Activated CD4-positive, CD25-positive, alpha-beta regulatory T cell (primary cell): ENCODE measurements around the gene EPHA1.

Experiments used
- DNase-seq, 4 experiments: peaks; one replicate each; lab custom pipeline; 2025; lab: John Stamatoyannopoulos, UW

EPHA1 gene

DNA sequence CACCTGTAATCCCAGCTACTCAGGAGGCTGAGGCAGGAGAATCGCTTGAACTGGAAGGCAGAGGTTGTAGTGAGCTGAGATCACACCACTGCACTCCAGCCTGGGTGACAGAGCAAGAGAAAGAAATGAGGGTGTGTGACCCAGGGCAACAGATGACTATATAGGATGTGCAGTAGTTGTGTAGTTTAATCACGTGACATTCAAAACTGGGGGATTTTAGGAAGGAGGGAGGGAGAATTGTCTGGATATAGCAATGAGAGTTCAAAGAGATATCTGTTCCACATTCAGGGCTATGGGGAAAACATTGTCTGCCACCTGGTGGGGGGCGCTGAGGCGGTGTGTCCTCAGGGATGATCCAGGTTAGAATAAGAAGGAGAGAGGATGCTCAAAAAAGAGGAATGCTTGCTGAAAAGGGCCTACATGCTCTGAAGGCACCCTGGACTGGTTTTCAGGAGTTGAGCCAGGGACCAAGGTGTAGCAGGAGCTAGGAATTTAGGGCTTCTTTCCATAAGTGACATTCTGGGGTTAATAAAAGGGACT is 35.3 kb downstream of the EPHA1 start:
- DNase-seq: no peak

DNA sequence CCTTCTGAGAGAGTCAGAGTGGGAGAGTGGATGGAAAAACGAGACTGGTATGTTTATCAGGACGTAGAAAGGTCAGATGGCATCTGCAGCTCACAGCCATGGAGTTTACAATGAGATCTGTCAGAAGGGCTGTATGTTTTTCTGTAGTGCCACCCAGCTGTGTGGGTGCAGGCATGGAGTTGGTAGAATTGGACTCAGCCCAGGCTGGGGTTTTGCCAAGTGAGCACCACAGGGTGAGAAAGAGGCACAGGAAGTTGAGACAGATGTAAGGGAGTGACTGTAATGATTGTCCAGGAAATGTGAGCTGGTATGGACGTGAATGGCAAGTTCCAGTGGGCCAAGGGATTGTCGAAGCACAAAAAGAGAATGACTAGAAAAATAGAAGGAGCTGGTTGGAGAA is 36.6 kb downstream of the EPHA1 start:
- peak in 2 of 4 experiments; percentile 11 to 36 for DNase-seq

DNA sequence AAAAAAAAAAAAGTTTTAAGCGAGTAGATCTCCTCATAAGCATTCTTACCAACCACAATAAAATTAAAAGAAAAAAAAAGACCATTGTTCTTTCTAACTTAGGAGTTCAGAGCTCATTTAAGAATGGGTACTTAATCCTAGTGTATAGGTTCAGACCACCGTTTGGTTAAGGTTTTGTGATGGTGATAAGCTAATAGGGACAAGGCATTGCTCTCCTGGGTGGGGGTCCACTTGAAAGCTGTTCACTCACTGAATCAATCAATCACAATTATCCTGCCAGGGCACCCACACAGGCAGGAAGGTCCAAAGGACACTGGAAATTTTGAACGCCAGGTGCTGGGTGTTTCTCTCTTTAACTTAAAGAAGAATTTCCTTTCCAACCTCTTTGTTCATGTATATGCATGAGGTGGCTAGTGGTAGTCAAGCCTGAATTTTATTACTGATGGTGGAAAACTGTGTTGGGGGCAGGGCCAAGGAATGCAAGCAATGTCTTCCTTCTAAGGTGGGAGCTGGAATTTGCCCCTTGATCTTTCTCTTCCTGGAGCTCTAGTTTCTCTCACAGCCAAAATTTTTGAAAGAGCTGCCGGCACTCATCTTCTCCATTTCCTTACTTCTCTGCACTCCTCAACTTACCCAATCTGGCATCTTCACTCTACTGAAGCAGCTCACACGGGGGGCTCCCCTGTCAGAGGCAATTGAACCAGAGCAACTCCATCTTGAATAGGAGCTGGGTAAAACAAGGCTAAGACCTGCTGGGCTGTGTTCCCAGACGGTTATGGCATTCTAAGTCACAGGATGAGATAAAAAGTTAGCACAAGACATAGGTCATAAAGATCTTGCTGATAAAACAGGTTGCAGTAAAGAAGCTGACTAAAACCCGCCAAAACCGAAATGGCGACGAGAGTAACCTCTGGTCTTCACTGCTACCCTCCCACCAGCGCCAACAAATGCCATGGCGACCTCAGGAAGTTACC is 38.7 kb downstream of the EPHA1 start:
- no peak for DNase-seq

DNA sequence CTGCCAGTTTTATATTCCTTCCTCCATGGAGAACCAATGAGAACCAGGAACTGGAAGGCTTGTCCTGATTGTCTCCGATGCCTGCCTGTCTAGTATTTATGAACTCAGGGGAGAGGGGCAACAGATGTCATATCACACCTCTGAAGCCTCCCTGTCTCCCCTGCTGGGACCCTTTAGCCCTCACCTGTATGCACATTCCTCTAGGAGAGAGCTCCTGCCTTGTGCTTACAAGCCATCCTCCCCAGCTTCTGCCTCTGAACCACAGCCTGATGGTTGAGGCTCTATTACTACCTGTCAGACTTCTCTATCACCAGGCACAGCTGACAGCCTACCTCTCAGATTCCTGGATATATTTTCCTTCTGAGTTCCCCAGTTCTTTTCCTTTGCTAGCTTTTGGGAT is 40.3 kb downstream of the EPHA1 start:
- DNase-seq: no peak

DNA sequence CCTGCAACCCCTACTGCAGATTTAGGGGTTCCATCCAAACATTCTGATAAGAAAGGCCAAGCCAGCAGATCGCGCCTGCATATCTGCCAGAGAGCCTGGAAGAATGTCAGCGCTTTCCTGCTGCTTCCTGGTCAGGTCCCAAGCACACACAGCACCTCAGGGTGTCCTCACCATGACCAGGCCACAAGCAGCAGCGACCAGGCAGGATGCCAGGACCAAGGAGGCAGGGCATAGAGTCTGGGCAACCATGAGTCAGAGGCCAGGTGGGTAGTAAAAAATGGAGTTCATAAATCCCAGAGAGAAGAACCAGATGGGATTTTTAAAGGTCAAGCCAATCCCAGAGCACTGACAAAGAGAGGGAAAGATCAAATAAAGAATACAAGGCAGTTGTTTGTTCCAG is 40.7 kb downstream of the EPHA1 start:
- no peak for DNase-seq

DNA sequence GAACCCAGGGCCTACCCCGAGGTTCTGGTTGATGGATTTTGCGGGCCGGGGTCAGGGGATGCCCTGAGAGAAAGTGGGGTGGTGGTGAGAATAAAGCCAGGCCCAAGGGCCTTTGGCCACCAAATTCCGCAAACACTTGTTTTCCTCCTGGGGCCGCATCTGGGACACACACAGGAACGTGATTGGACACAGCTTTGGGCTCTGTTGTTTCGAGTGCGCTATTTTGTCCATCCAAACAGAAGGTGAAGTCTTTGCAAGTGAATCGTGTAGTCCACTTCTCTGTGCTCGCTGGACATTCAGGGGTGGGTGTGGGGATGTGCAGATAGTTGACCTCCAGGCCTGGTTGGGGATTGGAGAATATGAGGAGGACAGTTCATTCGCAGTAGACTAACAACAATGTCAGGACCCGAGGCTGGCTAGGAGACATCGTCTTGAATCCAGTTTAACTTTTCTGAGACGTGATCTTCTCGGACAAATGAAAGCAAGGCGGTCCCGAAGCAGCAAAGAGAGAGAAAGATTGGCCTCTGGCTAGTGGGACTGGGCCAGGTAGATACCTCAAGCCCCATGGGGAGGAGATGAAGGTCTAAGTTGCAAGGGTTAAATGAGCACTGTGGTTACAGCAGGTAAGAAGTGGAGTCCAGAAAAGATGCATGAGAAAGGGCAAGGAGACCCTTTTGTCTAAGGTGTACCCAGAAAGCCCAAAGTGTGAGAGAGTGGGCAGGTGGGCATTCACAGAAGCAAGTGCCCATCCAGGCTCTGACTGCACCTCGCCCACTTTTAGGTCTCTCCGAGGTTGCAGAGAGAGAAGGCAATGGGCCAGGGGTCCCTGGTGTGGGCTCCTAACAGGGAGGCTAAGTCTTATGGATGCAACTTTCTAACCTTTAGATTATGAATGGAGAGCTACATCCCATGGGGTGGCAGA is 45.4 kb downstream of the EPHA1 start:
- DNase-seq: no peak

DNA sequence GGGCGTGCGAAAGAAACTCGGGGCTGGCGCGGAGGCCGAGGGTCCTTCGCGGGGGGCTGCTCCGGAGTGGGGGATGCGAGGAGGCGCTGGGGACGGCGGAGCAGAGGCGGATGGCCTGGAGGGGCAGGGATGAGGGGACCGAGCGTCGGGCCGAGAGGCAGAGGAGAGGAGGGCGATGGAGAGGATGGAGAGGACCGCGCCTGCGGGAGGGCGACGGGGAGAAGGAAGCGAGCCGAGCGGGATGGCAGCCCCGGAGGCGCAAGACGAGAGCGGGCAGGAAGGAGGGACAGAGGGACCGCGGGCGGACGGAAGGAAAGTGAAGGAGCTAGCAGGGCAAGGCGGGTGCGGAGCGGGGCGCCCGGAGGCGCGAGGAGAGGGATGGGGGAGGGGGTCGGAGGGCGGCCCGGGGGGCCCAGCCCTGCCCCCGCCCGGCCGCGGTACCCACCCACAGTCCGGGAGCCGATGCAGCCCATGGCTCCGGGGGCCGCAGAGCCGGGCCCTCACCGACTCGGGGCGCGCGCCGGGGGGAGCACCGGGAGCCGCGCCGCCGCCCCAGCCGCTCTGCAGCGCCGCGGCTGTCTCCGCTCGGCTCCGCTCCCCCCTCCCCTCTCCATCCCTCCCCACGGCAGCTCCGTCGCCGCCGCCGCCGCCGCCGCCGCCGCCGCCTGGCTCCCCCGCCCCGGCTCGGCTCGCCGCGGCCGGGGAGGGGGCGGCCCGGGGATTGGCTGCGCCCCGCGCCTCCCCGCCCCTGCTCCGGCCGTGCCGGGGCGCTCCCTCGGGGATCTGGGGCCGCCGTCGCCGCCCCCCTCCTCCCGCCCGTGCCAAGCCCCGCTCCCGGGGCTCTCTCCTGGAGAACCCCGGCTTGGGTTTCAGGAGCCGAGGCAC is 46.3 kb downstream of the EPHA1 start, which contains the start of gene FAM131B:
FAM131B (minus strand) TSS at position 583 of the 885 bp plus-strand sequence; CDS start at position 473, 110 bp downstream.
- DNase-seq: peak in 1 of 4 experiments; percentile 15

DNA sequence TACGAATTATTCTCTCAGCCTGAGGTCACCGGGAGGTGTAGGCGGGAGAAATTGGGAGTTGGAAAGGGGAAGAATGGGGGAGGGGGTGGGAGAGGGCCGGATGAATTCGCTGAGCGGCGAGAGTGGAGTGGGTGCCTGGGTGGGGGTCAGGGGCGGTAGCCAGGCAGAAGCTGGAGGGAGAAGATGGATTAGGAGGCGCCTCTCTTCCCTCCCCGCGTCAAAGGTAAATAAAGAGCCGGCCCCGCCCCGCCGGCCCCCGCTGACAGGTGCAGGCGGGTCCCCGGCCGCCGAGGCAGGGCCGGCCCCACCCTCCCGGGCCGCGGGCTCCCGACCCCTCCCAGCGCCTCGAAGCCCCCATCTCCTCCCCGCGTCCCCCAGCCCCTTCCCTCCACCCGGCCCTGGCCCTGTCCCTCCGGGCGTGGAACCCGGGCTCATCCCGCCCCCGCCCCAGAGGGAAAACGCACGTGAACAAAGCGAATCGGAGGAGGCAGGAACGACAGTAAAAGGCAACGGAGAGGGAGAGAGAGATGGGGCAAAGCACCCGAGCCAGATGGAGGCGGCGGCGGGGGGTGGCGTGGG is 47.0 kb downstream of the EPHA1 start:
- no peak for DNase-seq

DNA sequence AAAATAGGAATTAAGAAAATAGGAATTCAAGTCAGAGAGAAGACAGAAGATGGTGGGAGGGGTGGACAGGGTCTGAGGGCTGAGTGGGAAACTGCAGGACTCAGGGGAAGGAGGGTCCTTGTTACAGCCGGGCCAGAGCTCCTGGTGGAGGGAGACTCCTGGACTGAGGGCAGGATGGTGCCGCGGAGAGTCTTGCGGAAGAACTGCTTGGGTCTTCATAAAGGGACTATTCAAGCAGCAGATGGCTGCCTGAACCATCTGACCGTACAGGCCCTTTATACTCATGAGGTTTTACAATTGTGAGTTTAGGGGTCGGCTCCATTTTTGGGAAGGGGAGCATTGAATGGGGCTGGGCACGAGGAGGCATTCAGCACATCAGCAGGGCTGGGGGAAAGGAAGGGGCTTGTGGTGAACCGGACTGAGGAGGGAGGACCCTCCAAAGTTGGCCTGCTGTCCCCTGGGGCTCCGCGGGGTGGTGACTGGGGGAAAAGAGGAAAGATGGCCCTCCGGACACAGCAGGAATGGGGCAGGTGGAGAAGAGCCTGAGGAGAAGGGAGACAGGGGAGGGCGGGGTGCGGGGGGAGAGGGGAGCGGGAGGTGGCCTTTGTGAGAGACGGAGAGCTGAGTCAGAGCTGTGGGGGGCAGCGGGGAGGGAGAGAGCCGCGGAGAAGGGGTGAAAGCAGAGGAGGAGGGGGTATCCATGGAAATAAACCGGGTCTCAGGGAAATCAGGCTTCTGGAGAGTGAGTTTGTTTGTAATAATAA is 47.7 kb downstream of the EPHA1 start:
- no peak for DNase-seq

DNA sequence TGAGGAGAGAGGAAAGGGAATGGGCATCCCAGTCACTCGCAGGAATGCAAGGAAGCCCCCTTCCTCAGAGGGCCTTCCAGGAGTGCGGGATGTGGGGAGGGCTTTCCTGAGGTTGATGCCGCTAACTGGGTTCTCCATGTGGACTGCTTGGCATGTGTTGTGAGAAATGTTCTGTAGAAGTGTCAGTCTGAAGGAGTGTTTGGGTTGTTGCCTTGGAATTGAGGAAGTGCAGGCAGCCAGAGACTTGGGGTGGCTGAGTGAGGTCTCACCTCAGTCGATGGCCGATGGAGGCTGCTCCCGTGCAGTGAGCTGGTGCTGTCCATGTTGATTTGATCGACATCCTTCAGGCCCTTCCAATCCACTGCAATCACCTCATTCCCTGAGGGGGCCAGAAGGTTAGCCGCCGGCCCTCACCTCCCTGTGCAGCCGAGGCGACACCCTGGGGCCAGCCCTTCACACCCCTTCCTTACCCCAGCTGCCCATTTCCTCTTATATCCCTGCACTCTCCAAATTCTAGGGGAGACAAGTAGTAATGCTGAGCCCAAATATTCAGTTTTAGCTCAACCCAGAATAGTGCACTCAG is 48.8 kb downstream of the EPHA1 start:
- DNase-seq: no peak

DNA sequence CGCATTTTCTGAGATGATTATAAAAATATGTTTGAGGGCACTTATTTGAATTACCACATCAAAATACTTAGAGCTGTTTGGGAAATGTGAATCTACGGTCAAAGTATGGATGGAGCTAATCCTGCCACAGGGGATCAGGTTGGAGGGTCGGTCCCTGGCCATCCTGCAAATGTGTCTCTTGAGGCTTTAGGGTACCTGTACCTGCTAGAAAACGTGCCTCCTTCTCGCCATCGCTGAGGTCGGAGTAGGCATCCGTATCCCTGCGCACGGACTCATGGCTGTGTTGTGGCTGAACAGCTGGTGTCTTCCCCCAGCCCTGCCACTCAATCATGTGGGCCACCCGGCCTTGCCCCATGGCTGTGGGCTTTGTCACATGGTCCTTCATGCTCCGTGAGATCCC is 50.0 kb downstream of the EPHA1 start:
- DNase-seq: no peak

DNA sequence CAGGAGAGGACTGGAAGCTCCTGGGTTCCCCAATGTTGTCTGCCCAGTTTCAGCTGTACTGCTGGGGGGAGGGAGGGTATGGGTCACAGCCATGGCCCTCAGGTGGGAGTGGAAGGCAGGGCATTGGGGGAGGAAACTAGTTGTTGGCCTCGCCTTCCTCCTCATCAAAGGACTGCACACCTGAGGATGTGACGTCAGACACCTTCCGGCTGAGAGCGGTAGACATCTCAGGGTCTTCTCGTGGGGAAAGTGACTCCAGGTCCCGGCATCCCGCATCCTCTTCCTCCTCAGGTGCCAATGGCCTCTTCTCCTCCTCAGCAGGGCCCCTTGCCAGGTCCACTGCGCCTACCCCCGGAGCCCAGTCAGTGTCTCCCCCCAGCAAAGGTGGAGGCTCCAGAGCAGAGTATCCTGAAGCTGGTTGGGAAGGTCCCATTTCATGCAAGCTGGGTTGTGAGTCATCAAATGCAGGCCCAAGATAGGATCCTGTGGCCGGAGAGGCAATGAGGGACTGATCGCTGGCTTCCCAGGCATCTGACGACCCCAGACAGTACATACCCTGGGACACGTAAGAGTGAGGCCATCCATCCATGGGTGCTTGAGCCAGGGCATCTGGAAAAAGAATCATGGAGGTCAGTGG is 52.1 kb downstream of the EPHA1 start:
- DNase-seq: no peak

DNA sequence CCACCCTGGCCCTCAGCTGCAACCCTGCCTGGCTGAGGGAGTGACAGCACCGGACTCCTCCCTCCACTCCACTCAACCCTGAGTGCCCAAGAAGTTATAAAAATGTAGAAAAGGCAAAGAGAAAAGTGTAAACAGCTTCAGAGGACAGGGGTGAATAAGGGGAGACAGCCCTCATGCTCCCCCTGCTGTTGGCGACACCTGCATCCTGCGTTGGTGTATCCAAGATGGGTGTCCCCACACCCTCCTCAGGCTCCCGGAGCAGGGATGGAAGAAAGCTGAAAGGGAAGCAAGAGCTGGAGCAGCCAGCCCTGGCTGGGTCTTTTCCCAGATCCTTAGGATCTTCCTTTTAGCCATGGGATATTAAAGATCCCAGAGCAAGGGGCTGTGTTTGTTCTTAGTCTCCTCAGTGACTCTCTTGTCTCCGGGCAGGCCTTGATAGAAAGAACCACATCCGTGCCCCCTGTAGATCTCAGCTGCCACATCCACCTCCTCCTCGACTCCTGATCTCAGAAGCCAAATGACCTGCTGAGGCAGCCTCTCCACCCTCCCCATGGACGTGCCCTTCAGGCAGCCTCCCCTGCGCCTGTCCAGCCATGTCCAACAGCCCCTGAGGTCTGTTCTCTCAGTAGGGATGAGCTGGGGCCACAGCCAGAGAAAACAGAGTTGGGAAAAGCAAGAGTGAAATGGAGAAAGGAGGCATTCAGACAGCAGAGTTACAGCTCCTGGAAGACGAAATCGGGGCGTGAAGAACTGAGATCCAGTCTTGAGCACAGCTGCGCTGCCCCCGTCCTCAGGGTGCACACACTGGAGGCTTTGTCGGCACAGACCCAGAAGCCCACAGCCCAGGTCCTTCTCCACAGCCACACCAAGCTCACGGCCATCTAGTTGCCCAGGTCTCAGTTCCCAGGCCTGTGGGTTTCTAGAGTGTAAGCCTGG is 52.9 kb downstream of the EPHA1 start:
- no peak for DNase-seq

DNA sequence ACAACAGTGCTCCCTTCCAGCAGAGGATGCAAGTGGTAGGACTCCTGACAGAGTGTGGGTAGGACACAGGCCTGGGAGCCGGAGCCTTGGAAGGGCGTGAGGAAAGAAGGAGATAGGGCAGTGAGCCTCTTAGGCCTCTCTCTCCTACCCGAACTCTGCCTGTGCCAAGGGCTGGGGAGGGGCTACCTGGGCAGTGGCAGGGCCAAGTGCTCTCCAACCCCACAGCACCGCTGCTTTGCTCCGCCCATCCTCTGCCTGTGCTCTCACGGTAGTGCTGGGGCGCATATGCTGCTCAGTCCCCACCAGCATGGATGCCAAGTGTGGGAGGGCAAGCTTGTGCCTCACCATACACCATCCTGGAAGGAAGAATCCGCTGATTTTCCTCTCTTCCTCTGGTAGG is 53.7 kb downstream of the EPHA1 start:
- no peak for DNase-seq

DNA sequence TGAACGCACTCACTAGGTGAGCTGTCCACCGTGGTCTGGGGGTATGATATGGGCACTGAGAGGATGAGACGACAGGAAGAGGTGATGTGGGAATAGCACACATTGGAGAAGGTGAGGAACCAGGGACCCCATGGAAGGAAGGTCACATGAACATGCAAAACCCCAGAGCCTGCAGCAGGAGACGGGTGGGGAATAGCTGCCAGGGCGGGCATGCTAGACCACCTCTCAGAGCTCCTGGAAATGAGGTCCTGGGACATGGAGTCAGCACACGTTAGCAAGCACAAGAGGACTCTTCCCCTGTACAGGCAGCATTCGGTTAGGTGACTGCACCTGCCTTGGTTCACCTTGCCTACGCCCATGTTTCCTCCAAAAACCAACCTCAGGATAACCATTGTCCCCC is 54.3 kb downstream of the EPHA1 start:
- no peak for DNase-seq

DNA sequence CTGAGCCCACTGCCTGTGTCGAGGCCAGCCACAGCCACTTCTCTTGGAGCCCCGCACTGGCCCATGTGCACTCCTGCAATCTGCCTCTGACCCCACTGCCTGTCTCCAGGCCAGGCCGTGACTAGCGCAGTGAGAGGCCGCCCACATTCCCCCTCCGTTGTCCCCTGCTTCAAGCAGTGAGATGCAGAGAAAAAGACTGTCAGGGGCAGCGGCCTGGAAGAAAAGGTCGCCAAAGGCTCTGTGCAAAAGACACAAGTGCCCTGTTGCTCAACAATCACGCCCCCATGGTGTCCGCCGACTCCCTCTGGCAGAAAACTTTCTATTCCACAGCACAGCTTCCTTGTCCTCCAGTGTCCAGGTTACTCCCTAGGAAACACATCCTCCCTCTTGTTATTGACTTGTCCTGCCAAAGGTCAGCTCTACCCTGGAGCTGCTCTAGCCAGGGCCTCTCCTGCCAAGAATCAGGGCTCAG is 56.1 kb downstream of the EPHA1 start:
- DNase-seq: no peak

DNA sequence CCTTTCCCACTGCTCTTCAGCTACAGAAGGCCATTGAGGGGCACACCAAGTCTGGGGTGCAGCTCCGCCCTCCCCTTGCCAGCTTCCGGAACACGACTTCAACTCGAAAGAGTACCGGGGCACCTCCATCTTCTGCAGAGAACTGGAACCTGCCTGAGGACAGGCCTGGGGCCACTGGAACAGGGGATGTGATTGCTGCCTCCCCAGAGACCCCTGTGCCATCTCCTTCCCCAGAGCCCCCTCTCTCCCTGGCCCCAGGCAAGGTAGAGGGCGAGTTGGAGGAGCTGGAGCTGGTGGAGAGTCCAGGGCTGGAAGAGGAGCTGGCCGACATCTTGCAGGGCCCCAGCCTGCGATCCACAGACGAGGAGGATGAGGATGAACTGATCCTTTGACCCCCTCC is 57.1 kb downstream of the EPHA1 start:
- DNase-seq: no peak

DNA sequence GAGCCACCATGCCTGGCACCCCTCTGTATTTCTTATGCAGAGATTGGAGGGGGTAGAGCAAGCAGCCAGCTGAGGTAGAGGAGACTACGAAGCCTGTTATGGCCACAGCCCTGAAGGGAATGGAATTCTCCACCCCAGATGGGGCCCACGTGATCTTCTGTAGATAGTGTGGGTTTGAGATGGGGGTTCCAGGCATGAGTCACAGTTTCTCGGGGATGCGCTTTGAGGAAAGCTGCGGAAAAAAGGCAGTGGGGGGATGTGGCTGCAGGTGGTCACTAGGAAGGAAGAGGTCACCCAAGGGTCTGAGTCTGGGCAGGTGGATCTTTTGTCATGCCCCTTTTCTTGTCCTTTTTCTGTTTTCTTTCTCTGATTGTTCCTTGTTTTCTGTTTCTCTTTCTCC is 57.6 kb downstream of the EPHA1 start:
- DNase-seq: no peak
